HG03066 (cell line): ENCODE data around the gene SLC19A1.
"Not testable (repeated sequence)": the region's sequence is repeated elsewhere in the genome, so short reads cannot be mapped to it uniquely, and the experiment has no call there.

Experiments used
- ATAC-seq: cut with Tn5 transposase; IDR thresholded peaks from one replicate; pipeline ENCODE4 v1.9.1; 2021; ENCODE audit warnings: low read depth; ENCODE audit not compliant: unreplicated experiment

Gene SLC19A1

GRCh38 chr21:45577801-45578175 lies 35.5 kb upstream of the SLC19A1 start:
- no peak for ATAC-seq

DNA sequence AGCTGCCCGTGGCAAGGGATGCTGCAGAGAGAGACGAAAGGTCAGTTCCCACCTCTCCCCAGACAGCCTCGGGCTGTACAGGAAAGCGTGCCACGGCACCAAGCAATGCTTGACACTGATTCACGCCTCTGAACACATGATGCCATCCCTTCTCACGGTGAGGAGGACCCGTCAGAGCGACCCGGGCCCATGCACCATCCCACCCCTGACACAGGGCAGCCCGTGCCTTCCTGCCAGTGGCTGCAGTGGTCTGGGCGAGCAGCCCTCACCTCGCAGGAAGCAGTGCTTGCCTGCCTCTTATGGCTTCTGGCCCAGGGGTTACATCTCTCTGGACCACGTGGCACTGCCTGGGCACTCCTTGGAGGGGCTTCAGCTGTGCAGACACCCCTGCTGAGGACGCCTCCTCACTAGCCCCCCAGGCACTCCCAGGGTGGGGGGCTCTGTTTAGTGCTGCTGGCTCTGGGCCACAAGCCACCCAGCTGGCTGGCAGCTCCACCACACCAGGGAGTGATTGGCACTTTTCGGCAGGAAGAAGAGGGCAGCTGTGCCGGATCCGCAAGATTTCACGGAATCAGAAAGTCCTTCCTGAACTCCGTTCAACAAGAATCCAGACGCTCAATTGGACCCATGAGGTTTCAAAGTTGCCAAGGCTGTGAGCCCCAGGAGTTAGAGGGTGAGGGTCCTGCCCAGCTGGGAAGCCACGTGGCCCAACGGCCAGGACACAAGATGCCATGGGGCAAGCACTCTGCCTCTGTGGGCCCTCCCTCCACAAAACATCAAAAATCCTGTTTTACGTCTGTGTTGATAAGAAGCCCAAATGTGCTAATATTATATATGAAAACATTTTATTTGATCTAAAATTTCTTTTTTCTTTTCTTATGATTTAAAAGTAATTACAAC lies 34.8 kb upstream of the SLC19A1 start:
- no peak for ATAC-seq

DNA sequence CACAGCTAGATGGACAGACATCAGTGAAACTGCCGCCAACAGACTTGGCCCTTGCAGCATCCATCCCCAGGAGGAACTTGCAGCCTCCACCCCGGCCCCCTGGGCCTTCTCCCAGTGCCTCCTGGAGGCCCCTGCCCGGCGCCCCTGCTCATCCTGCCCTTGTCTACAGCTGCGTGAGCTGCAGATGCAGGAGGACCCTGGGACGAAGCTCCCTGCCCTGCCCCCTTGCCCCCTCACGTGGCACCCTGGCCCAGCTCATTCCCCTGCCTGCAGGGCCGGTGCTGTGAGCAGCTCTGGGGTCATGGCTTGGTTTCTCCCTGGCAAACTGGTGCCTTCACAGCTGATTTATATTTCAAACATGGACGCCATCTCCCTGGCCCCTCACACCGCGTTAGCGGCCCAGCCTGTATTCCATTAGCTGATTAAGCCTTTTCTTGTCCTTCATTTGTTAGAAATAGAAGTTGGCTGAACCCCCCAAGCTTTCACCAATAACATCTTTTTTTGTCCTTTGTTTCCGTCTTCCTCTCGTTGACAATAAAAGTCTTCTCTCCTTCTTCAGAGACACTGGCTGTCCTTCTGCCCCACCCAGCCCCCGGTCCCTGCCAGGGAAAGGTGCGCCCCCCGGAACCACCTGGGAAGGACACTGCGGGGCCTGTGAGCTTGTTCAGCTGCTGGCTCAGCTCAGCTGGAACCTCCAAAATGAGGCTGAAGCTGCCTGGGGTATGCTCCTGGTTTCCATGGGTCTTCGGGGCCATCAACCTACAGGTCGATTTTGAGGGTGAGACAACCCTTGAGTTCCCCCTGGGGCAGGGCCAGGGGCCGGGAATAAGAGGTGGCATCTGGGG lies 34.0 kb upstream of the SLC19A1 start:
- ATAC-seq, result no peak

- ATAC-seq, result no peak
These were observed 33.2 kb upstream of the SLC19A1 start for GRCh38 chr21:45575304-45575992.

GRCh38 chr21:45574691-45575090 lies 32.5 kb upstream of the SLC19A1 start:
- no peak for ATAC-seq

DNA sequence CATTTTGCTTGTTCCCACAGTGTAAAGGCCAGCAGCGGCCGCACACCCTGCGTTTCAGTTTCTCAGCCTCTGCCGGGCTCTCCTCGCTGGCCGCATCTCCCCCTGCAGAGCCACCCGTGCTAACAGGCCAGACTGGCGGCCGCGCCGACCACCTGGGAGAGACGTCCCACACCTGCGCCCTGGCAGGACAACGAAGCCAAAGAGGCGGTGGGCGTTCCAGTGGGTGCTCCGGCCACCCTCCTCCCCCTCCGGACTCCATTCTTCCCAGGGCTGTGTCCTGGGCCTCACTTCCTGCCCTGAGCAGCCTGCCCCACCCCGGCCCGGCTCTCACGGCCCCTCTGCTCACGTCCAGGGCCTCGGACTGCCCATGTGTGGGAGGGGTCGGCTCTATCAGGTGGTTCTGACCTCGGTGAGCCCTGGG lies 31.9 kb upstream of the SLC19A1 start:
- no peak for ATAC-seq

DNA sequence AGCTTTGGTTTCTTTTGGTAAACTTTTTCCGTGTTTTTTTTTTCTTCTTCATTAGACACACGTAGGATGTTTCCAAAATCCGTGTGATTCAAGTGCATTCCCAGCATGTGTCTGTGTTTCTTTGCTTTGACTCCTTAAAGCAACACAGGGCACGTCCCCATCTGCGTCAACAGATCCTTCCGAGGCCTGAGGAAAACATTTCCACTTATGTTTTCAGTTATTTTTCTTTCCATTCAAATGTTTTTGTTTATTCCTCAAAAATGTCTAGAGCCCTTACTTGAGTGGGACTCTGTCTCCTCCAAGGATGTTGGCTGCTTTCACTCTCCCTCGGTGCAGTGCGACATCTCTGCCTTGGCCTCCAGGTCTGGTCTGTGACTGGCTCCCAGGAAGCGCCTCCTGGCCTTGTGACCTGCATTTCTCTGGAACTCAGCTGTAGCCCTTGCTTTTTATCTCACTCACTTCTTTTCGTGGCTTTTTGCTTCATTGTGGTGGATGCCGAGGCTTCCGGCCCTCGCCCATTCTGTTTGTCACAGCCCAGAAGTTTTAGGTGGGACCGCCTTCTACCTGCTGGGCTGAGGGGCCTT lies 31.3 kb upstream of the SLC19A1 start:
- no peak for ATAC-seq

GRCh38 chr21:45572783-45573451 lies 30.7 kb upstream of the SLC19A1 start:
- ATAC-seq, result no peak

DNA sequence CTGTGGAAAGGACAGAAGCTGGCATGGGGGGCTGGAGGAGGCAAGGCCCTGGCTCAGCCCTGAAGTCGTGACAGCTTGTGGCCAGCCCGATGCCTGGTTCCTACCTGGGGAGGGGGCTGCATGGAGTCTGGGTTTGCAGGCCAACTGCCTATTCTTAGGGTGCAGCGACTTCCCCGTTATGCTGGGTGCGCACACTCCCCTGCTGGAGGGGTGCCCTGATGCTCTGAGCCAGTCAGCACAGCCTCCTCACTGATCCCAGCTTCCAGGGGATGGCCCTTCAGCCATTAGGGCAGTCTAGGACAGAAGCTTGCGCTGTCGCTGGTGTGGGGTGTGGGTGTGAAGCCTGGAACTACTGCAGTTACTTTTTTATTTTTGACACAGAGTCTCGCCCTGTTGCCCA lies 30.0 kb upstream of the SLC19A1 start:
- no peak for ATAC-seq

- no peak for ATAC-seq
These were observed 29.4 kb upstream of the SLC19A1 start for GRCh38 chr21:45571641-45572040.

DNA sequence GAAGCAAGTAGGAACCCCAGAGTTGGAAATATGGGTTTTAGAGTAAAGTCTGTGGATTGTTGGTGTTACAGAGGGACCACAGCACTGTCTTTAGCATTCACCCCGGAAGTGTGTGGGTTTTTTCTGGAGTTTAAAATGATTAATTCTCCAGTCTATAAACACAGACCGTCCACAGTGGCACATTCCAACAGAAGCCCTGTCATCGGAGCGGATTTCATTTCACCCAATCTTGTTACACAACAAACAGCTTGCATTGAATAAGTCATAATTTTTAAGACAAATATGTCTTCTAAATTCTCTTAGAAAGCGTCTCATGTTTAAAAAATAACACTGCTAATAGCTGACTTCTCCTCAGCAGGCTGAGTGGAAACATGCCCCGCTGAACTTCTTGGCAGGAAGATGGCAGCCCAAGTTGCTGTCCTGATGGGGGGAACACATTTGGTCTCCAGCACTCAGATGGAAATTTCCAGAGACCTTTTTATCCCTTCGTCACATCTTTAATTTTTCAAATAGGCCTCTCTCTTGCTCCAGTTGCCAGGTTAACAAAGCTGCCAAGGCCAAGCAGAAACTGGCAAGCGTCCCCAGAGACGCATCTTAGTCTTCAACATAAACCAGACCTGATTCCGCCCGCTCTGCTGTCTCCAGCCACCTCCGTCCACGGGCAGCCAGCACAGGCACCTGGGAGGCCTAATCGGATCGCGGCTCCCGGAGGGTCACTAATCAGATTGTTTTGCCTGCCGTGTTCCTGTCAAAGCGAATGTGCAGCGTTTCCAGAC lies 28.8 kb upstream of the SLC19A1 start:
- no peak for ATAC-seq

- ATAC-seq, result no peak
These were observed 27.8 kb upstream of the SLC19A1 start for GRCh38 chr21:45570071-45570470.

DNA sequence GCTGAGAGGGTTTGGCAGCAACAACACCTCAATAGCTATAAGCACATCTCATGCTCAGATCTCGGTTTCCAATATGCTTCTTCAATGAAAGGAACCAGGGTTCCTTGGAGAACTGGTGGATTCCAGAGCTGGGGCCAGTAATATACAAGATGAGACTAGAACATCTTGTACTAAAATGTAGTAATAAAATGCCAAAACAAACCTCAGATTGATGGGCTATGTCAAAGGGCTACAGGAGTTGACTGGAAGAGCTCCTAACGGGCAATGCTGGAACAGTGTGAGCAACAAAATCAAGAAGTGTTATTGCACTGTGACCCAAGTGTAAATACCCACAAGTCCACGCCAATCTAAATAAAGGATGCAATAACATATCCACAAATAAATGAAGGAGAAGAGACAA lies 26.1 kb upstream of the SLC19A1 start:
- no peak for ATAC-seq

- not testable (repeated sequence) for ATAC-seq
These were observed 21.9 kb upstream of the SLC19A1 start for GRCh38 chr21:45564137-45564536.

DNA sequence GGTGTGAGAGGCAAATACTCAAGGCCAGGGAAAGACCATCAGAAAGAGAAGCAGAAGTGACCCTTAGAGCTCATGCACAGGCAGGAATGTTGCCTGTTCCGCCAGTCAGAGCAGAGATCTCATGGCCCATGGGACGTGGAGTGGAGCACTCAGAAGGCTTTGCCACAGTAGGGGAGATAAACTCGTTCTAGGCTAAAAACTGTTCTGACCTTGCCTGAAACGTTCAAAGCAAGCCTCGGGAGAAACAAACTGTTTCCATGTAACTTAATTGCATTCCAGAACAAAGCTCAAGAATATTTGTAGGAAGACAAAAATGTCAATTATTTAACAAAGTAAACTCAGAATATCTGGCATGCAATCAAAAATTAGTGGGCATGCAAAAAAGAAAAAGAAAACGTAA lies 20.7 kb upstream of the SLC19A1 start:
- no peak for ATAC-seq

DNA sequence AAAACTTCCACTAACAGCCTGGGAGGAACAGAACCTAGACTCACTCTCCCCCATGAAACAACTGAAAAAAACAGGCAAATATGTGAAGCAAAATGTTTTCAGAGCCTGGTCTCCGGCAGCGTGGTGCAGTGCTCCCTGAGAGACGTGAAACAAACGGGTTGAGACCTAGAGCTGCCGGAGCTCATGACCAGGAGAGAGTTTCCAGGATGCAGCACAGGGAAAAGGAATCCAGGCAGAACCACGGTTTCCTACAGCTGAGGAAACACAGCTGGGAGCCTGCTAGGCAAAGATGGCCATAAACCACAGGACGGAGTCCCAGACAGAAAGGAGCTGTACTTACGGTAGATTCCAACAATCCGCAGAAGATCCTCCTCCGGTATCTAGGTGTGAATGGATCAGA lies 20.2 kb upstream of the SLC19A1 start:
- ATAC-seq, result no peak

- ATAC-seq, result not testable (repeated sequence)
These were observed 19.0 kb upstream of the SLC19A1 start for GRCh38 chr21:45561241-45561640.

GRCh38 chr21:45560106-45561021 lies 18.1 kb upstream of the SLC19A1 start:
- ATAC-seq, result no peak
